Common myeloid progenitor, CD34-positive (primary cell): ENCODE measurements around the gene CTNNA2.

Experiments
- CTCF ChIA-PET: fragments of 350-600 bp; sonication (Branson Sonifier 250); formaldehyde crosslinking; loops from one replicate; lab custom pipeline; 2021; ENCODE audit warnings: antibody characterized with exemption; lab: Charles Lee
- POLR2A ChIA-PET: fragments of 350-600 bp; sonication (Branson Sonifier 250); formaldehyde crosslinking; loops from one replicate; lab custom pipeline; 2021; ENCODE audit warnings: antibody characterized with exemption; lab: Charles Lee
- DNase-seq, 3 donors: peaks; one replicate each; pipeline versions ENCODE4 v3.0.0 to v3.0.0-alpha.2; 2013
- H3K27ac ChIP-seq, 2 experiments: 1 replicate in 1 of 2; 2 replicates in 1 of 2; pipeline ENCODE4 v1.7.0; 2013; ENCODE audit warnings: inconsistent platforms in 2 of 2, low read length in 2 of 2, mild to moderate bottlenecking in 2 of 2, low read depth in 1 of 2, moderate library complexity in 1 of 2; ENCODE audit not compliant: severe bottlenecking in 2 of 2, insufficient read depth in 1 of 2, poor library complexity in 1 of 2
- H3K27me3 ChIP-seq, 5 experiments: replicated peaks in 2 of 5; 1 replicate in 3 of 5; 2 replicates in 2 of 5; pipeline versions ENCODE4 v1.6.1 to v1.7.0; 2013; ENCODE audit warnings: low read length in 4 of 5, mild to moderate bottlenecking in 2 of 5, moderate library complexity in 2 of 5, inconsistent platforms in 1 of 5; ENCODE audit not compliant: insufficient read depth in 5 of 5, control insufficient read depth in 4 of 5
- H3K36me3 ChIP-seq, 4 experiments: 1 replicate in 2 of 4; 2 replicates in 2 of 4; pipeline versions ENCODE4 v1.6.1 to v1.7.0; 2013; ENCODE audit warnings: low read length in 3 of 4, control low read depth in 1 of 4, mild to moderate bottlenecking in 1 of 4; ENCODE audit not compliant: control insufficient read depth in 4 of 4, insufficient read depth in 4 of 4
- H3K4me1 ChIP-seq, 4 experiments: 1 replicate in 3 of 4; 2 replicates in 1 of 4; pipeline versions ENCODE4 v1.6.1 to v1.7.1; 2013; ENCODE audit warnings: low read length in 3 of 4, mild to moderate bottlenecking in 3 of 4, control low read depth in 1 of 4, inconsistent platforms in 1 of 4, moderate library complexity in 1 of 4; ENCODE audit not compliant: control insufficient read depth in 4 of 4, insufficient read depth in 4 of 4; ENCODE audit errors: control extremely low read depth in 1 of 4
- H3K4me3 ChIP-seq, 7 experiments: 1 replicate in 4 of 7; 2 replicates in 3 of 7; pipeline versions ENCODE4 v1.5.1 to v1.7.0; 2013; ENCODE audit warnings: mild to moderate bottlenecking in 7 of 7, low read length in 6 of 7, moderate library complexity in 6 of 7, inconsistent platforms in 2 of 7, low read depth in 2 of 7, control low read depth in 1 of 7; ENCODE audit not compliant: insufficient read depth in 4 of 7, control insufficient read depth in 1 of 7; ENCODE audit errors: extremely low read depth in 1 of 7
- H3K9me3 ChIP-seq, 5 experiments: 1 replicate in 4 of 5; 2 replicates in 1 of 5; pipeline versions ENCODE4 v1.6.1 to v1.7.1; 2013; ENCODE audit warnings: low read length in 4 of 5, mild to moderate bottlenecking in 2 of 5, inconsistent platforms in 1 of 5, low read depth in 1 of 5, moderate library complexity in 1 of 5; ENCODE audit not compliant: control insufficient read depth in 4 of 5, insufficient read depth in 2 of 5; ENCODE audit errors: control extremely low read depth in 1 of 5
- WGBS: methylation state at CpG from one replicate; pipeline ENCODE4 v1.1.5; 2013; ENCODE audit not compliant: insufficient coverage; 5-methylcytosine and 5-hydroxymethylcytosine counted together

CTNNA2 gene

DNA sequence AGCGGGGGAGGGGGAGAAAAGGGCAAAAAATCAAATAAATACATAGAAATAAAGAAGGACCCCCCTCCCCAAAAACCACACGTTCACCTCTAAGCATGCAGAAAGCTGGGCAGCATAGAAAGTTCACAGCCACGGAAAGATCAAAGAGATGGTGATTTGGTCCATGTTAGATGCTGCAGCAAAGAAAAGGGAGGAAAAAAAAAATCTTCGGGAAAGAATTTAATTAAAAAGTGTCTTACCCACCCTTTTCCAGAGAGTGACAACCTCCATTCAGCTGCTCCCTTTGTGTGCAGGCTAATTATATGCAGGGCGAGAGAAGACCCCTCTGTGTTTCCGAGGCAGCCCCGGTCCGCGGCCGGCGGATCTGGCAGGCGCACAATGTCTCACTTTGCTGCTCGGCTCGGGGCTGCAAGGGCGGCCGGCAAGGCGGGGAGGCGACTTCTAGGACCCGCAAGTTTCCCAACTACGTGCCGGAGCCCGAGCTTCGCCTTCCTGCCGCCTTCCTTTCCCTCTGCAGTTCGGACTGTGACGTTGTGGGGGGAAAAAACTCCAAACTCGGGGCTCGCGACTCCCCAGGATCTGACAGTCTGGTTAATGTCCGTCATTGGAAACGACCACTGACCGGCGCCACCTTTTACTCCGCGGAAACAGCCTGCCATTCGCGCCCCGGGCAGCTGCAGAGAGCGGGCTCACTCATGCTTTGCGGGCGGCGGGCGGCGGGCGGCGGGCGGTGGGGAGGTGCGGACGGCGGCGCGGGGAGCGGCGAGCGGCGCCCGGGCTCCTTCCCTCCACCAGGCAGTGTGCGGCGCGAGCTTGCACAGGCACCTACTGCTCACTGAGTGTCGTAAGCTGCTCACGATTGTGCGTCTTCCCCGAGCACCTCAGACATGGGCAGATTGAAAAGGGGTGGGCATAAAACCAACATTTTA lies 791.3 kb downstream of the CTNNA2 start, which contains the start of gene LRRTM1:
LRRTM1 (minus strand) TSS at position 844 of the 929 bp plus-strand sequence. CDS start 933 bp downstream, outside the sequence.
- H3K4me3 ChIP-seq = peak within 1 kb of the TSS in 5 of 7 experiments; percentile 40 to 68 (median 57)

GRCh38 chr2:80311304-80311703 lies 798.5 kb downstream of the CTNNA2 start:
- WGBS = 94% methylated on average over 2 of the region's 3 CpGs
- peaks cover 0 to 3% (median 0%) of the 10 kb centered on the region in 5 experiments for H3K9me3 ChIP-seq
- H3K4me3 ChIP-seq = no peak overlapping the region
- H3K4me1 ChIP-seq = no peaks in the 10 kb centered on the region
- no peak for DNase-seq
- H3K27me3 ChIP-seq = peaks cover 0 to 31% (median 4%) of the 10 kb centered on the region in 5 experiments
- H3K36me3 ChIP-seq = no peaks in the 10 kb centered on the region
- ChIA-PET CTCF (no interaction called here), POLR2A (no interaction called here)
- H3K27ac ChIP-seq = no peak overlapping the region

More for the DNA sequence above, 791.3 kb downstream of the CTNNA2 start, which contains the start of gene LRRTM1:
- ChIA-PET POLR2A (interaction anchor here (0.6 kb wide), 2 partner anchors 13 to 16 kb away, joined by 3 to 4 read pairs; no protein-coding TSS in a partner anchor), CTCF (no interaction called here)
- no peak within 1 kb of the TSS for H3K27ac ChIP-seq
- H3K4me1 ChIP-seq = peaks cover 0 to 25% (median 14%) of the 10 kb centered on the region in 4 experiments
- no peaks in the 10 kb centered on the region for H3K36me3 ChIP-seq
- peaks cover 16 to 92% (median 41%) of the 10 kb centered on the region in 5 experiments for H3K27me3 ChIP-seq
- DNase-seq = peak; percentile 28 to 65 (median 53)
- WGBS = 0% methylated on average over 27 of the region's 64 CpGs
- peaks cover 0 to 3% (median 0%) of the 10 kb centered on the region in 5 experiments for H3K9me3 ChIP-seq

DNA sequence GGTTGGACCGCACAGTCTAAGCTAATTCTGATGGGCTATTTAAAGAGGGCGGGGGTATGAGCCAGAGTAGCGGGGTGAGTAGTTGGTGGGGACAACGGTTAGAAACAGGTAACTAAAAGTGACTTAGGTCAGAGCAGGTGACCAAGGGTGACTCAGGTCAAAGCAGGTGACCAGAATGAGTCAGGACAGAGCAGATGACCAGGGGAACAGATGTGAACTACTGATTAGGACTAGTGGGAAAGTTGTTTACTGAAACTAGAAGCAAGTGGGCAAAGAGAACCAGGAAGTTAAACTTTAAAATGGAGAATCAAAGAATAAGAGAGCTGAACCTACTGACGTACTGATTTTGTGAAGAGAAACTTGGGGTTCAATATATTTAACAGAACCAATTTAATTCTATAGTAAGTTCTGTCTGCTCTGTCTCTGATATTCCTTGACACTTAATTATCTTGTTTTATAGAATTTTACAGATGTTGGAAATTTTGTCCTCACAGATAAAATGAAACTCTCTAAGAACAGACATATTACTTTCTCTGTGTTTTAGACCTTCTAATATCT lies 799.5 kb downstream of the CTNNA2 start:
- Histone ChIP-seq H3K27me3 (peaks cover 0 to 26% (median 4%) of the 10 kb centered on the region in 5 experiments), H3K4me1 (no peaks in the 10 kb centered on the region), H3K27ac (no peak overlapping the region), H3K9me3 (no peaks in the 10 kb centered on the region), H3K36me3 (no peaks in the 10 kb centered on the region), H3K4me3 (no peak overlapping the region)
- no peak for DNase-seq
- 83% methylated on average over 5 of the region's 5 CpGs for WGBS
- POLR2A ChIA-PET = no interaction called here
- CTCF ChIA-PET = interaction anchor here (0.8 to 2.2 kb wide), 2 partner anchors 13 kb away, joined by 3 to 4 read pairs; no protein-coding TSS in a partner anchor

DNA sequence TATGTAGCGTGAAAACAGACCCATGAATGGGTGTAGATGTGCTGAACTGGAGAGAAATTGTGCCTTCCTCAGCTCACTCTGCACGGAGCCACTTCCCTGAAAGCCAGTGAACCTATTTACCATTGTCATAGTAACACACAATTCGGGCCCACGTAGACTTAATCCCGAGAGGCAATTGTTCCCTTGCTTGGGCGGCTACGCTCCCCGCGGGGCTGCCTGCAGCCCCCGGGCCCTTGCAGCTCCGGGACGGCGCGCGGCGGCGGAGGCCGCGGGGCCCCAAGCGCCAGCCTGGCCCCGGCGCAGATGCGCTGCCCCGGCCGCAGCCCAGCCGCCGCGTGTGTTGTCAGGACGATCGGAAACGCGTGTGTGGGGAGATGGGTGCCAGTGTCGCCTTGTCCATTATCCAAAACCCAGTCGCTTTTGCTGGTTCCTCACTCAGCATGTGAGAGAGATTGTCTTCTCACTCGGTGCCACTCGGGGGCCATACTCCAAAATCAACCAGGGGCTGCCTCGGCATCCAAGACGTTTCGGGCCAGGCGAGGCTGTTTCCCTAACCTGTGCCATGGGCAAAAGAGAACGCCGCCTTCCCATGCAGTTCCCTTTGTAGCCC lies 809.6 kb downstream of the CTNNA2 start:
- H3K9me3 ChIP-seq = no peaks in the 10 kb centered on the region
- peak in 2 of 3 donors; percentile 32 to 54 for DNase-seq
- peak overlapping the region in 4 of 7 experiments; percentile 32 to 54 (median 47) for H3K4me3 ChIP-seq
- 2% methylated on average over 37 of the region's 42 CpGs for WGBS
- CTCF ChIA-PET = interaction anchor here (0.8 to 6.9 kb wide), 3 partner anchors 20 to 178 kb away, joined by 3 to 103 read pairs (median 4); no protein-coding TSS in a partner anchor
- H3K27ac ChIP-seq = no peak overlapping the region
- no peaks in the 10 kb centered on the region for H3K36me3 ChIP-seq
- H3K4me1 ChIP-seq = peaks cover 0 to 12% (median 5%) of the 10 kb centered on the region in 4 experiments
- POLR2A ChIA-PET = interaction anchor here (0.7 kb wide), 1 partner anchor 384 kb away, joined by 3 read pairs; no protein-coding TSS in a partner anchor
- peaks cover 9 to 75% (median 35%) of the 10 kb centered on the region in 5 experiments for H3K27me3 ChIP-seq

DNA sequence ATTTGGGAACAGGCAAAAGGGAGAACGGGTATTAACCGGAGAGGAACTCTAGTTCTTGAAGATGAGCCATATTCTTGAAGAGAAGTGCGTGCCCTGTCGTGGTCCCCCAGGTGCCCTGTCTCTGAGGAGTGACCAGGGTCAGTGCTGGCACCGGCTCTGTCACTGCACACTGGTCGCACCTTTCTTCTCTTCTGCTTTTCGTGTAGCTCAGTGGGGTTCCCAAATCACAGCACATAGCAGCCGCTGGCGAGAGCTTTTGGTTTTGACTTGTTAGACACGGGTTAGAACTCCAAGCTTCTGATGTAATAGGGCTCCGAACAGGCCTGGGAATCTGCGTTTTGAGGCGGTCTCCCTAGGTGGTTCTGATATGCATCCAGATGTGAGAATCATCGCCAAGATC lies 810.1 kb downstream of the CTNNA2 start:
- H3K9me3 ChIP-seq = no peaks in the 10 kb centered on the region
- no peaks in the 10 kb centered on the region for H3K36me3 ChIP-seq
- peaks cover 0 to 14% (median 7%) of the 10 kb centered on the region in 4 experiments for H3K4me1 ChIP-seq
- DNase-seq = no peak
- H3K27me3 ChIP-seq = peaks cover 9 to 71% (median 35%) of the 10 kb centered on the region in 5 experiments
- H3K4me3 ChIP-seq = peak overlapping the region in 2 of 7 experiments; percentile 32 to 46
- H3K27ac ChIP-seq = no peak overlapping the region
- POLR2A ChIA-PET = interaction anchor here (0.7 kb wide), 1 partner anchor 384 kb away, joined by 3 read pairs; no protein-coding TSS in a partner anchor
- 15% methylated on average over 14 of the region's 14 CpGs for WGBS
- CTCF ChIA-PET = interaction anchor here (6.9 kb wide), 1 partner anchor 177 kb away, joined by 103 read pairs; no protein-coding TSS in a partner anchor

- Histone ChIP-seq H3K27ac (no peak overlapping the region), H3K4me1 (peaks cover 0 to 19% (median 9%) of the 10 kb centered on the region in 4 experiments), H3K4me3 (no peak overlapping the region), H3K27me3 (peaks cover 9 to 66% (median 35%) of the 10 kb centered on the region in 5 experiments), H3K9me3 (no peaks in the 10 kb centered on the region), H3K36me3 (no peaks in the 10 kb centered on the region)
- ChIA-PET CTCF (interaction anchor here (6.9 kb wide), 1 partner anchor 176 kb away, joined by 103 read pairs; no protein-coding TSS in a partner anchor), POLR2A (no interaction called here)
- whole genome bisulfite sequencing = no CpG with 5 or more reads among the region's 1 CpG
- DNase-seq = no peak
These were observed 810.8 kb downstream of the CTNNA2 start for GRCh38 chr2:80323610-80324009.
